HL-60/S4 treated with phorbol 12-myristate 13-acetate at 8.2 ng/mL for 4 days and 3 days (cell line): ENCODE data around the gene NEURL1.

Experiments
- in situ Hi-C: fragments of 300-500 bp; cut with MboI; formaldehyde crosslinking; loops from 2 replicates; pipeline ENCODE4 v1.15.0; 2022; ENCODE audit warnings: low sequenced_read_pairs

NEURL1 gene

GRCh38 chr10:103493362-103493915 lies at the start of gene NEURL1:
TSS of gene NEURL1 (plus strand) at chr10:103493705. CDS start at chr10:103494388, 683 bp downstream.
- in situ Hi-C loops = no loop called here

- in situ Hi-C loops = no loop called here
These were observed 49.0 kb upstream of the NEURL1 start for GRCh38 chr10:103444478-103444877.

GRCh38 chr10:103445366-103445765 lies 48.1 kb upstream of the NEURL1 start:
- in situ Hi-C loops = no loop called here

- in situ Hi-C loops = no loop called here
These were observed 47.5 kb upstream of the NEURL1 start for GRCh38 chr10:103445767-103446567.

- in situ Hi-C loops = no loop called here
These were observed 46.3 kb upstream of the NEURL1 start for GRCh38 chr10:103447187-103447586.

- in situ Hi-C loops = no loop called here
These were observed 44.8 kb upstream of the NEURL1 start for GRCh38 chr10:103448746-103449145.

- in situ Hi-C loops = no loop called here
These were observed 44.0 kb upstream of the NEURL1 start for GRCh38 chr10:103449208-103450144.

GRCh38 chr10:103450201-103450695 lies 43.3 kb upstream of the NEURL1 start:
- in situ Hi-C loops = no loop called here

- in situ Hi-C loops = no loop called here
These were observed 42.3 kb upstream of the NEURL1 start for GRCh38 chr10:103451091-103451813.

- in situ Hi-C loops = no loop called here
These were observed 41.5 kb upstream of the NEURL1 start, which contains the start of gene CALHM2 for GRCh38 chr10:103451831-103452505. TSS of gene CALHM2 (minus strand) at chr10:103452370. CDS start at chr10:103449941, 2,429 bp downstream.

- in situ Hi-C loops = no loop called here
These were observed 40.8 kb upstream of the NEURL1 start for GRCh38 chr10:103452506-103453230.

- in situ Hi-C loops = no loop called here
These were observed 39.5 kb upstream of the NEURL1 start for GRCh38 chr10:103454026-103454425.

- in situ Hi-C loops = no loop called here
These were observed 38.3 kb upstream of the NEURL1 start for GRCh38 chr10:103455235-103455634.

- in situ Hi-C loops = no loop called here
These were observed 37.3 kb upstream of the NEURL1 start for GRCh38 chr10:103456074-103456660.

- in situ Hi-C loops = no loop called here
These were observed 36.3 kb upstream of the NEURL1 start for GRCh38 chr10:103457176-103457712.

- in situ Hi-C loops = no loop called here
These were observed 35.5 kb upstream of the NEURL1 start for GRCh38 chr10:103457896-103458583.

- in situ Hi-C loops = no loop called here
These were observed 34.8 kb upstream of the NEURL1 start, which contains the start of gene CALHM1 for GRCh38 chr10:103458720-103459119. TSS of gene CALHM1 (minus strand) at chr10:103458900. CDS start at chr10:103458751, 149 bp downstream.

- in situ Hi-C loops = no loop called here
These were observed 33.9 kb upstream of the NEURL1 start for GRCh38 chr10:103459615-103460014.
